GM21526 (cell line): ENCODE results near the gene SLC16A1.
"Not testable (repeated sequence)": the region's sequence is repeated elsewhere in the genome, so short reads cannot be mapped to it uniquely, and the experiment has no call there.

Experiments used
- ATAC-seq: cut with Tn5 transposase; IDR thresholded peaks from one replicate; pipeline ENCODE4 v1.9.1; 2021; ENCODE audit warnings: moderate library complexity; ENCODE audit not compliant: unreplicated experiment, low FRiP score

The SLC16A1 gene

DNA sequence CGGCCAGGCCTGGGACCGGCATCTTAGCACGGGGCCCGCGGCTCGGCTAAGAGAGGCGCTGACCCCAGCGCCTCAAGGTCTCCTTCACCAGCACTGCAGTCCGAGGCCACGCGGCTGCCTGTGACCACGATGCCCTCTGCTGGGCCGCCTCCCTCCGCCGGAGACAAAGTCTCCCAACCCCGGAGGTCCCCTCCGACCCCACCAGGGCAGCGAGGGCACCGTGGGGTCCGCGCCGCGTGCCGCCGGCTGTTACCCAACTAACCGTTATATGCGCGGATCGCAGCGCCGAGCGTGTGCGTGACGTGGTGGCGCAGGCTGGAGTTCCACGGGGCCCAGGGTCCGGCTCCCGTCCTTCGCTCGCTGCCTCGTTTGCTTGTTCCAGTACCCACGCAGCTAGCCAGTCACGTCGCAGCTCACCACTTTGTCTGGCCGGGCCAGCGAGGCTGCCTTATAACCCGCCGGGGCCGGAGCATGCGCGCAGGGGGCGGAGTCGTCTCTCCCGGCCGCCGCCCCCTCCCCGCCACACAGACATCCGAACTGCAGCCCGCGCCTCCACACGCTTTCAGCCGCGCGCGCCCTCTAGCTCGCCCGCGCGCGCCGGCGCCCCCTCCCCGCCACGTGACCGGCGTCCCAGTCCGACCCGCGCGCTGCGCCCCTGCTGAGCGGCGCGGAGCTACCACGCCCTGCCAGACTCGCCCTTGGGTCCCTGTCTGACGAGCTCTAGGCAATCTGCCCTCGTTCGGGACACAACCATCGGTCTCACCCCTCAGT is at the start of gene SLC16A1:
TSS of gene SLC16A1 (minus strand) at position 424 of the 771 bp plus-strand sequence. CDS start 26,888 bp downstream, outside the sequence.
- ATAC-seq = peak; percentile 67

DNA sequence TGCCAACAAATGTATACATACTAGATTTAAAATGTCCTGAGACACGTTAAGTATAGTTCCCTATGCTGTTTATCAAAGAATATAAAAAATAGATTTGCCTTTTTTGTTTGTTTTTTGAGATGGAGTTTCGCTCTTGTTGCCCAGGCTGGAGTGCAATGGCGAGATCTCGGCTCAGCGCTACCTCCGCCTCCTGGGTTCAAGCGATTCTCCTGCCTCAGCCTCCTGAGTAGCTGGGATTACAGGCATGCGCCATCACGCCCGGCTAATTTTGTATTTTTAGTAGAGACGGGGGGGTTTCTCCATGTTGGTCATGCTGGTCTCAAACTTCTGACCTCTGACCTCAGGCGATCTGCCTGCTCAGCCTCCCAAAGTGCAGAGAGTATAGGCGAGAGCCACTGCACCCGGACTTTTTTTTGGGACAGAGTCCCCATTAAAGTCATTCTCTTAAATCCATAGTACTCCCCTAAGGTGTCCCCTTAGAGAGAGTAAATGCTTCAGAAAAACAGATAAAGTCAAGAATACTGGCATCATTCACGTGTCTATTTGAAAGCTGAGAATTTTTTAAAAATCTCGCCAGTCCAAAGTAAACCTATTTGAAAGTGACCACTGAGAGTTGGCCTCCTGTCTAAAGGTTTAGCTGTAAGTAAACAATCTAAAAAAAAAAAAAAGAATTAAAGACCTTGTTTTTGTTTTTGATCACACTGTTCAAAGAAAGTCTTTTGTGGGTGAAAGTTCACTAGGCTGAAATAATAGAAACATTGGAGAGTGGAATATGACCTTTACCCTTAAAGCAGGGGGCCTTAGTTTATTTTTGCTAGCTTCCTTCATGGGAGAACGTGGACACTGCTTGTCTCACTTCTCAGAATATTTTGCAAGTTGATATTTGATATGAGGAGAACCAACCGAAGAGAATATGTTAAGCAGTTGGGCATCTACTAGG is 48.0 kb upstream of the SLC16A1 start:
- no peak for ATAC-seq

DNA sequence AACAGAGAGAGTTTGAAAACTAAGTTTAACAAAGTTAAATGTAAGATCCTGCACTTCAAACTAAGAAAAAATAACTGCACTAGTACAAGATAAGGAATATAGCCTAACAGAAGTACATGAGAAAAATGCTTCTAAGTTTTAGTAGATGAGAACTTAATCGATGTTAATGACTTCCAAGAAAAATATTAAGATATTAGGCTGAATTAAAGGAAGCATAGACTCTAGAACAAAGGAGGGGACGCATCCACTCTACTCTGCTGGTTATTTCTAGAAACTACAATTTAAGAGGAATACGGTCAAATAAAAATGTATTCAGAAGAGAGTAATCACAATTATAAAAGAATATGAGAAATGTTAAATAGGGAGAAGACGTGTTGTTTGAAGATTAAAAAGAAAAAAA is 46.3 kb upstream of the SLC16A1 start:
- ATAC-seq = no peak

GRCh38 chr1:112998592-112999235 is 42.7 kb upstream of the SLC16A1 start:
- no peak for ATAC-seq

DNA sequence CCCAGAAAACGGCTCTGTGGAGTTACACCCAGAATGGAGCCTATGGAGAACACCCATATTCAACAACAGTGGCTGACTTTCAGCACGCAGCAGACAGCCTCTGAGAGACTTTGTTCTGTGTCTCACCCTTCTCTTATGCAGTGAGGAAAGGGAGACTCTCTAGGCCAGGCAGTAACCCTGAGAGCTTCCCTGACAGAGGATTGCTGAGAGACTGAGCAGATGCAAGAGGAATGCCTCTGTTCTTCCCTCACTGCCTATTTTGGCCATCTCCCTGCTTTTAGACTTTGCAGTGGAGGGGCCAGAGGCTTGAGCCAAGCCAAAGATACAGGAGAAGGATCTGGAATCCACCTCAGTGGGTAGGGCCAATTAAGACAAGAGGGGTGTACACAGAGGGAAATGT is 41.8 kb upstream of the SLC16A1 start:
- ATAC-seq = no peak

- no peak for ATAC-seq
Observed at GRCh38 chr1:112995890-112996289, 39.9 kb upstream of the SLC16A1 start.

DNA sequence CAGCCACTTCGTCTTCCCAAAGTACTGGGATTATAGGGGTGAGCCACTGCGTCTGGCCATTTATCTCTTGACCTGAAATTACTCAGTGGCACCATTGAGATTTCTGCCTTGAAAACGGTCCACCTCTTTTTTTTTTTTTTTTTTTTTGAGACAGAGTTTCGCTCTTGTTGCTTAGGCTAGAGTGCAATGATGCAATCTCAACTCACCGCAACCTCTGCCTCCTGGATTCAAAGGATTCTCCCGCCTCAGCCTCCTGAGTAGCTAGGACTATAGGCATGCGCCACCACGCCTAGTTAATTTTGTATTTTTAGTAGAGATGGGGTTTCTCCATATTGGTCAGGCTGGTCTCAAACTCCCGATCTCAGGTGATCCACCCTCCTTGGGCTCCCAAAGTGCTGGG is 39.0 kb upstream of the SLC16A1 start:
- ATAC-seq = not testable (repeated sequence)

GRCh38 chr1:112992780-112993179 is 36.8 kb upstream of the SLC16A1 start:
- ATAC-seq = no peak

- ATAC-seq = no peak
Observed at GRCh38 chr1:112991402-112992120, 35.6 kb upstream of the SLC16A1 start.

DNA sequence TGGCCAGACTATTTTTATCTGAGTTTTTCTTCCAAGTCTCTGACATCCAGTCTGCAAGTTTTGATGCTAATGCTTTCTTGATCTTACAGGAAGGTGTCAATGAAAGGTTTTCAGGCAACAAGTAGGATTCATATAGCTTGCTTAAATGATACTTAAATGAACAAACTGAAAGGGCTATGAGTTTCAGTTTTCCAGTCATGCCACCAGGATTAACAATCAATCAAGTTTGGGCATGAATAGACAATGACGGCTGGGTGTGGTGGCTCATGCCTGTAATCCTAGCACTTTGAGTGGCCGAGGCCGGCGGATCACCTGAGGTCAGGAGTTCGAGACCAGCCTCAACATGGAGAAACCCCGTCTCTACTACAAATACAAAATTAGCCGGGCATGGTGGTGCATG is 34.3 kb upstream of the SLC16A1 start:
- no peak for ATAC-seq

- no peak for ATAC-seq
Observed at GRCh38 chr1:112988367-112988766, 32.4 kb upstream of the SLC16A1 start.

GRCh38 chr1:112985123-112985522 is 29.1 kb upstream of the SLC16A1 start:
- no peak for ATAC-seq

GRCh38 chr1:112983537-112984131 is 27.6 kb upstream of the SLC16A1 start:
- ATAC-seq = no peak

DNA sequence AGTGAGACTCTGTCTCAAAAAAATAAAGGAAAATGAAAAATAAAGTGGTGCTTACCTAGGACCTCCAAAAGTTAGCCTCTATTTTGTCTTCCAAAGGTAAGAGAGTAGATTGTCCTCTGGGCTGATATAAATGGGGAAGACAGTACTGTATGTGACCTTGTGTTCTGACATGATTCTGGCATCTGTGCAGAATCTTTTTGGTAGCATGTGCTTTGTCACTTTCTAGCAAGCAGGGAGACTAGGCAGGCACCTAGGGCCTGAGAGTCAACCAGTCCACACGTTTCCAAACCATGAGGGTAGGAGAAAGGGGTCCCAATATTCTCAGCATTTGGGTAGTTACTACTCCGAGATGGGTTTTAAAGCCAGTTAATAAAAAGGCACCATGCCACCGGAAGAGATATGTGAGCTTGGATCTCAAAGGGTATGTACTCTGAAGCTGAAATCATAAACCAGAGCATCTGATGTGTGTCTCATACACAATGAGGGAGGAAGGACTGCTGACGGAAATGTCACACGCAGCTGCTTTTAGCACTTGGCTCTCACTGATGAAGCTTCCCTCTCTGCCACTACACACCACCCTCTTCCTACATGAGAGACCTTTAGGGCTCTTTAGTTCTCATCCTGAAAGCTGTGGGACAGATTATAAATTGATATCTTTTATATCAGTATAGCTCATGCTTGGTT is 27.0 kb upstream of the SLC16A1 start:
- no peak for ATAC-seq

DNA sequence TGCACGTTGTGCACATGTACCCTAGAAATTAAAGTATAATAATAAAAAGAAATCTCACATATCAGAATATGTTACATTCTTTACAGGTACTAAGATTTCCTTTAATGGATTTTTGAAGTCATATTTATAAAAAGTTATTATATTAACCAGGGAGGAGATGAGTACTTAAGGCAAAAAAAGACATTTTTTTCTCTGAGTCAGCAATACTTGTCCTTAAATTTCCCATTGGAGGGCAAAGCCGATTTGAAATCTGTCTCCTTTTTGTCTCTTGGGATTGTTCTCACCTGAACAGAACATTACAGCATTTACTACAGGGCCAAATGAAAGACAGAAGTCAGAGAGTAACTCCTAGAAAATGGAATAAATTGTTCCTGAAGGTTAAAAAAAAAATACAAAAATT is 26.3 kb upstream of the SLC16A1 start:
- no peak for ATAC-seq

- not testable (repeated sequence) for ATAC-seq
Observed at GRCh38 chr1:112981834-112982233, 25.8 kb upstream of the SLC16A1 start.

DNA sequence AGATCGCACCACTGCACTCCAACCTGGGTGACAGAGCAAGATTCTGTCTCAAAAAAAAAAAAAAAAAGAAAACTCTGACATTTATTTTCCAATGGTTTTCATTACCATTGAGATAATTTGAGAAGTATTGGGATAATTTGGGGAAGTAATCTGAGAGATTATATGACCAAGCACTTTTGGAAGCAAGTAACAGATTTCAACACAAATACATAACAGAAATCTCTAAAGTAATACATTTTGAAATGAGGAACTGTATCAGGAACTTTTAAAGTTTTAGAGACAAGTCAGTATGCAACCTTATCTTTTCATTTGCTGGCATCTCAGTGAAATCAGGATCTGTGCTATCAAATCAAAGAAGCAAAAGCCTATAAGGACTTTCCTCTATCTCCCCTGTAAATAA is 25.4 kb upstream of the SLC16A1 start:
- no peak for ATAC-seq

DNA sequence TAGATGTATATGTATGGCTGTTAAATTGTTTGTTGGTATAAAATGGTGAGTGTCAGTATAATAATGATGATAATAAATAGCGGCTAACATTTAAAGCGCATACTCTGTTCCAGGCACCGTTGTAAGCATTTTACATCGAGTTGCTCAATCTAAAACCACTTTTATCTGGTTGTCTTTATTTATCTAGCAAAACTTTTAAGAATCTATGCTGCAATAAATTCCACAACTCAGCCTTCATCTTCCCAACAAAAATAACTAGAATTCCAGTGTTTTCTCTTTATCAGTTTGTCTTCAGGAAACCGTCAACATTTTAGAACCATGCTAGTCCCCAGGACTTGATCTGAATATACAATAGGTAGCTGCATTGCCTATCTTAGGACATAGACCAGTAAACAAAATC is 19.3 kb upstream of the SLC16A1 start:
- no peak for ATAC-seq

DNA sequence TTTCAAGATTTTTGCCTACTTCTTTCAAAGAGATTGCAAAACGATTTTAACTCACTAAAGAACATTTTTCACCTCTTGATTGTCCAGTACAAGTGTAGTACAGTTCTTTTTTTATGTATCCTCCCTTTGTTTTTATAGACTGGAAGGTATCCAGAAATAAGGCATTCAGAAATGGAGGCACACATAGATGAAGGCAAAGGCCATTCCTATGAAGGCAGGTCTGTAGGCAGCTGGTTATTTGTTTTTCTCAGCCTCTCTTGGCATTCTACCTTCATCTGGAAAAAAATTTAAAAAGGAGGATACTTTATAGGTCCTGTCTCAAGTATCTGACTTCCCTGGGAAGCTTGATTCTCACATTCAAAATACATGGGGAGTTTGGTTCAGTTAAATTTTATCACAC is 18.6 kb upstream of the SLC16A1 start:
- no peak for ATAC-seq
